ENCODE results near the gene OPN1SW. TPM values are rescaled to one million over a fixed set of nuclear protein-coding genes. Genes with fewer than 3 reads are reported as not detected.

The OPN1SW gene
- total RNA-seq, 1 donor from 2014 or later, result not detected

GRCh38 chr7:128767475-128768110, 8.0 kb downstream of the OPN1SW start:
- no peak overlapping the region for H3K4me3 ChIP-seq (ENCODE audit: low read length in 3 of 3)
- H3K9me3 ChIP-seq (ENCODE audit: control insufficient read depth in 3 of 3, low read length in 3 of 3), result no peaks in the 10 kb centered on the region
- no peak overlapping the region for H3K27ac ChIP-seq (ENCODE audit: low read depth, low read length)
- peak overlapping the region in 1 of 3 donors; percentile 25 for H3K9ac ChIP-seq (ENCODE audit: low read depth in 1 of 3, low read length in 3 of 3)
- peaks cover 4 to 29% (median 27%) of the 10 kb centered on the region in 3 donors for H3K36me3 ChIP-seq (ENCODE audit: control insufficient read depth in 3 of 3, insufficient read depth in 3 of 3, low read length in 3 of 3)
- peaks cover 0 to 10% (median 4%) of the 10 kb centered on the region in 3 donors for H3K4me1 ChIP-seq (ENCODE audit: control insufficient read depth in 3 of 3, insufficient read depth in 3 of 3, low read length in 3 of 3)
- H3K27me3 ChIP-seq (ENCODE audit: control insufficient read depth in 3 of 3, insufficient read depth in 3 of 3, low read length in 3 of 3), result no peaks in the 10 kb centered on the region

GRCh38 chr7:128763541-128763940, 12.1 kb downstream of the OPN1SW start:
- Histone ChIP-seq H3K9me3 (ENCODE audit: control insufficient read depth in 3 of 3, low read length in 3 of 3) (no peaks in the 10 kb centered on the region), H3K4me1 (ENCODE audit: control insufficient read depth in 3 of 3, insufficient read depth in 3 of 3, low read length in 3 of 3) (peaks cover 0 to 10% (median 4%) of the 10 kb centered on the region in 3 donors), H3K27me3 (ENCODE audit: control insufficient read depth in 3 of 3, insufficient read depth in 3 of 3, low read length in 3 of 3) (no peaks in the 10 kb centered on the region), H3K9ac (ENCODE audit: low read depth in 1 of 3, low read length in 3 of 3) (no peak overlapping the region), H3K27ac (ENCODE audit: low read depth, low read length) (no peak overlapping the region), H3K36me3 (ENCODE audit: control insufficient read depth in 3 of 3, insufficient read depth in 3 of 3, low read length in 3 of 3) (peaks cover 12 to 36% (median 27%) of the 10 kb centered on the region in 3 donors), H3K4me3 (ENCODE audit: low read length in 3 of 3) (no peak overlapping the region)

GRCh38 chr7:128759242-128759641, 16.4 kb downstream of the OPN1SW start:
- Histone ChIP-seq H3K27ac (ENCODE audit: low read depth, low read length) (no peak overlapping the region), H3K36me3 (ENCODE audit: control insufficient read depth in 3 of 3, insufficient read depth in 3 of 3, low read length in 3 of 3) (peaks cover 13 to 34% (median 30%) of the 10 kb centered on the region in 3 donors)

GRCh38 chr7:128758553-128758952, 17.0 kb downstream of the OPN1SW start:
- no peak overlapping the region for H3K9ac ChIP-seq (ENCODE audit: low read depth in 1 of 3, low read length in 3 of 3)
- peaks cover 10 to 20% (median 20%) of the 10 kb centered on the region in 3 donors for H3K4me1 ChIP-seq (ENCODE audit: control insufficient read depth in 3 of 3, insufficient read depth in 3 of 3, low read length in 3 of 3)
- no peak overlapping the region for H3K4me3 ChIP-seq (ENCODE audit: low read length in 3 of 3)
- no peaks in the 10 kb centered on the region for H3K9me3 ChIP-seq (ENCODE audit: control insufficient read depth in 3 of 3, low read length in 3 of 3)
- no peak overlapping the region for H3K27ac ChIP-seq (ENCODE audit: low read depth, low read length)
- peaks cover 13 to 36% (median 28%) of the 10 kb centered on the region in 3 donors for H3K36me3 ChIP-seq (ENCODE audit: control insufficient read depth in 3 of 3, insufficient read depth in 3 of 3, low read length in 3 of 3)
- no peaks in the 10 kb centered on the region for H3K27me3 ChIP-seq (ENCODE audit: control insufficient read depth in 3 of 3, insufficient read depth in 3 of 3, low read length in 3 of 3)

More at GRCh38 chr7:128759242-128759641, 16.4 kb downstream of the OPN1SW start:
- Histone ChIP-seq H3K4me1 (ENCODE audit: control insufficient read depth in 3 of 3, insufficient read depth in 3 of 3, low read length in 3 of 3) (peaks cover 10 to 20% (median 20%) of the 10 kb centered on the region in 3 donors), H3K27me3 (ENCODE audit: control insufficient read depth in 3 of 3, insufficient read depth in 3 of 3, low read length in 3 of 3) (no peaks in the 10 kb centered on the region), H3K9me3 (ENCODE audit: control insufficient read depth in 3 of 3, low read length in 3 of 3) (no peaks in the 10 kb centered on the region), H3K4me3 (ENCODE audit: low read length in 3 of 3) (no peak overlapping the region), H3K9ac (ENCODE audit: low read depth in 1 of 3, low read length in 3 of 3) (no peak overlapping the region)

GRCh38 chr7:128757203-128757602, 18.4 kb downstream of the OPN1SW start:
- H3K27ac ChIP-seq (ENCODE audit: low read depth, low read length), result peak overlapping the region; percentile 80
- no peak overlapping the region for H3K9ac ChIP-seq (ENCODE audit: low read depth in 1 of 3, low read length in 3 of 3)
- no peaks in the 10 kb centered on the region for H3K9me3 ChIP-seq (ENCODE audit: control insufficient read depth in 3 of 3, low read length in 3 of 3)
- H3K27me3 ChIP-seq (ENCODE audit: control insufficient read depth in 3 of 3, insufficient read depth in 3 of 3, low read length in 3 of 3), result no peaks in the 10 kb centered on the region
- H3K4me1 ChIP-seq (ENCODE audit: control insufficient read depth in 3 of 3, insufficient read depth in 3 of 3, low read length in 3 of 3), result peaks cover 13 to 20% (median 20%) of the 10 kb centered on the region in 3 donors
- H3K36me3 ChIP-seq (ENCODE audit: control insufficient read depth in 3 of 3, insufficient read depth in 3 of 3, low read length in 3 of 3), result peaks cover 13 to 33% (median 27%) of the 10 kb centered on the region in 3 donors
- no peak overlapping the region for H3K4me3 ChIP-seq (ENCODE audit: low read length in 3 of 3)

GRCh38 chr7:128755819-128756476, 19.6 kb downstream of the OPN1SW start:
- peak overlapping the region; percentile 35 to 58 (median 47) for H3K9ac ChIP-seq (ENCODE audit: low read depth in 1 of 3, low read length in 3 of 3)
- H3K36me3 ChIP-seq (ENCODE audit: control insufficient read depth in 3 of 3, insufficient read depth in 3 of 3, low read length in 3 of 3), result peaks cover 13 to 25% (median 23%) of the 10 kb centered on the region in 3 donors
- H3K27ac ChIP-seq (ENCODE audit: low read depth, low read length), result peak overlapping the region; percentile 80
- H3K27me3 ChIP-seq (ENCODE audit: control insufficient read depth in 3 of 3, insufficient read depth in 3 of 3, low read length in 3 of 3), result no peaks in the 10 kb centered on the region
- H3K4me3 ChIP-seq (ENCODE audit: low read length in 3 of 3), result peak overlapping the region in 1 of 3 donors; percentile 19
- no peaks in the 10 kb centered on the region for H3K9me3 ChIP-seq (ENCODE audit: control insufficient read depth in 3 of 3, low read length in 3 of 3)
- H3K4me1 ChIP-seq (ENCODE audit: control insufficient read depth in 3 of 3, insufficient read depth in 3 of 3, low read length in 3 of 3), result peaks cover 19 to 25% (median 24%) of the 10 kb centered on the region in 3 donors

- peak overlapping the region in 1 of 3 donors; percentile 19 for H3K4me3 ChIP-seq (ENCODE audit: low read length in 3 of 3)
- no peaks in the 10 kb centered on the region for H3K9me3 ChIP-seq (ENCODE audit: control insufficient read depth in 3 of 3, low read length in 3 of 3)
- peak overlapping the region; percentile 35 to 58 (median 47) for H3K9ac ChIP-seq (ENCODE audit: low read depth in 1 of 3, low read length in 3 of 3)
- peaks cover 19 to 25% (median 24%) of the 10 kb centered on the region in 3 donors for H3K4me1 ChIP-seq (ENCODE audit: control insufficient read depth in 3 of 3, insufficient read depth in 3 of 3, low read length in 3 of 3)
- no peaks in the 10 kb centered on the region for H3K27me3 ChIP-seq (ENCODE audit: control insufficient read depth in 3 of 3, insufficient read depth in 3 of 3, low read length in 3 of 3)
- H3K36me3 ChIP-seq (ENCODE audit: control insufficient read depth in 3 of 3, insufficient read depth in 3 of 3, low read length in 3 of 3), result peaks cover 13 to 26% (median 24%) of the 10 kb centered on the region in 3 donors
- peak overlapping the region; percentile 80 for H3K27ac ChIP-seq (ENCODE audit: low read depth, low read length)
Measured at GRCh38 chr7:128755075-128755818, 20.3 kb downstream of the OPN1SW start.

GRCh38 chr7:128752251-128752650, 23.3 kb downstream of the OPN1SW start:
- peaks cover 19 to 30% (median 24%) of the 10 kb centered on the region in 3 donors for H3K4me1 ChIP-seq (ENCODE audit: control insufficient read depth in 3 of 3, insufficient read depth in 3 of 3, low read length in 3 of 3)
- H3K27ac ChIP-seq (ENCODE audit: low read depth, low read length), result peak overlapping the region; percentile 14
- no peaks in the 10 kb centered on the region for H3K27me3 ChIP-seq (ENCODE audit: control insufficient read depth in 3 of 3, insufficient read depth in 3 of 3, low read length in 3 of 3)
- H3K36me3 ChIP-seq (ENCODE audit: control insufficient read depth in 3 of 3, insufficient read depth in 3 of 3, low read length in 3 of 3), result peaks cover 10 to 24% (median 23%) of the 10 kb centered on the region in 3 donors
- peak overlapping the region in 1 of 3 donors; percentile 38 for H3K9ac ChIP-seq (ENCODE audit: low read depth in 1 of 3, low read length in 3 of 3)
- no peaks in the 10 kb centered on the region for H3K9me3 ChIP-seq (ENCODE audit: control insufficient read depth in 3 of 3, low read length in 3 of 3)
- no peak overlapping the region for H3K4me3 ChIP-seq (ENCODE audit: low read length in 3 of 3)

- Histone ChIP-seq H3K36me3 (ENCODE audit: control insufficient read depth in 3 of 3, insufficient read depth in 3 of 3, low read length in 3 of 3) (peaks cover 10 to 17% (median 16%) of the 10 kb centered on the region in 3 donors), H3K9me3 (ENCODE audit: control insufficient read depth in 3 of 3, low read length in 3 of 3) (no peaks in the 10 kb centered on the region), H3K9ac (ENCODE audit: low read depth in 1 of 3, low read length in 3 of 3) (no peak overlapping the region), H3K4me3 (ENCODE audit: low read length in 3 of 3) (no peak overlapping the region), H3K27ac (ENCODE audit: low read depth, low read length) (no peak overlapping the region), H3K4me1 (ENCODE audit: control insufficient read depth in 3 of 3, insufficient read depth in 3 of 3, low read length in 3 of 3) (peaks cover 4 to 12% (median 8%) of the 10 kb centered on the region in 3 donors), H3K27me3 (ENCODE audit: control insufficient read depth in 3 of 3, insufficient read depth in 3 of 3, low read length in 3 of 3) (no peaks in the 10 kb centered on the region)
Measured at GRCh38 chr7:128747327-128748079, 28.1 kb downstream of the OPN1SW start.

Measured in skeletal muscle tissue (tissue), 4 donors.